ENCODE results near the gene MICAL3.
"Not testable (repeated sequence)": the region's sequence is repeated elsewhere in the genome, so short reads cannot be mapped to it uniquely, and the experiment has no call there.

The MICAL3 gene

GRCh38 chr22:17774206-17774925, 250.0 kb downstream of the MICAL3 start, which contains the start of gene BID:
Gene BID, minus strand, starts transcription at chr22:17774469. Its CDS starts 24,353 bp downstream, at chr22:17750116.
- peak within 1 kb of the TSS; percentile 82 for H3K4me3 Mint-ChIP-seq
- peaks cover 81% of the 10 kb centered on the region for H3K4me1 Mint-ChIP-seq (ENCODE audit: low read depth)
- H3K27ac Mint-ChIP-seq, result peak within 1 kb of the TSS; percentile 66
- no peaks in the 10 kb centered on the region for H3K9me3 Mint-ChIP-seq
- DNase-seq, result peak; percentile 62
- peaks cover 2% of the 10 kb centered on the region for H3K27me3 Mint-ChIP-seq
- H3K36me3 Mint-ChIP-seq (ENCODE audit: low read depth), result peaks cover 11% of the 10 kb centered on the region

GRCh38 chr22:17773606-17774205, 250.7 kb downstream of the MICAL3 start:
- Mint-ChIP-seq H3K27ac (peak overlapping the region; percentile 66), H3K4me3 (peak overlapping the region; percentile 82), H3K36me3 (ENCODE audit: low read depth) (peaks cover 11% of the 10 kb centered on the region), H3K9me3 (no peaks in the 10 kb centered on the region), H3K4me1 (ENCODE audit: low read depth) (peaks cover 77% of the 10 kb centered on the region), H3K27me3 (peaks cover 2% of the 10 kb centered on the region)
- peak; percentile 76 for DNase-seq

- DNase-seq, result no peak
- H3K36me3 Mint-ChIP-seq (ENCODE audit: low read depth), result peaks cover 11% of the 10 kb centered on the region
- H3K27me3 Mint-ChIP-seq, result peaks cover 2% of the 10 kb centered on the region
- H3K4me1 Mint-ChIP-seq (ENCODE audit: low read depth), result peaks cover 77% of the 10 kb centered on the region
- H3K9me3 Mint-ChIP-seq, result no peaks in the 10 kb centered on the region
- peak overlapping the region; percentile 82 for H3K4me3 Mint-ChIP-seq
- H3K27ac Mint-ChIP-seq, result peak overlapping the region; percentile 66
These were observed 251.3 kb downstream of the MICAL3 start for GRCh38 chr22:17772958-17773605.

- H3K27ac Mint-ChIP-seq, result no peak overlapping the region
- no peak for DNase-seq
- H3K9me3 Mint-ChIP-seq, result no peaks in the 10 kb centered on the region
- H3K36me3 Mint-ChIP-seq (ENCODE audit: low read depth), result peaks cover 11% of the 10 kb centered on the region
- peak overlapping the region; percentile 82 for H3K4me3 Mint-ChIP-seq
- H3K4me1 Mint-ChIP-seq (ENCODE audit: low read depth), result peaks cover 77% of the 10 kb centered on the region
- peaks cover 2% of the 10 kb centered on the region for H3K27me3 Mint-ChIP-seq
These were observed 252.0 kb downstream of the MICAL3 start for GRCh38 chr22:17772249-17772957.

GRCh38 chr22:17770180-17771077, 253.9 kb downstream of the MICAL3 start:
- peaks cover 2% of the 10 kb centered on the region for H3K27me3 Mint-ChIP-seq
- no peaks in the 10 kb centered on the region for H3K9me3 Mint-ChIP-seq
- H3K36me3 Mint-ChIP-seq (ENCODE audit: low read depth), result peaks cover 11% of the 10 kb centered on the region
- H3K27ac Mint-ChIP-seq, result no peak overlapping the region
- no peak overlapping the region for H3K4me3 Mint-ChIP-seq
- H3K4me1 Mint-ChIP-seq (ENCODE audit: low read depth), result peaks cover 64% of the 10 kb centered on the region
- no peak for DNase-seq

- Mint-ChIP-seq H3K4me1 (ENCODE audit: low read depth) (peaks cover 61% of the 10 kb centered on the region), H3K27me3 (peaks cover 7% of the 10 kb centered on the region), H3K4me3 (no peak overlapping the region), H3K9me3 (no peaks in the 10 kb centered on the region), H3K36me3 (ENCODE audit: low read depth) (peaks cover 11% of the 10 kb centered on the region), H3K27ac (no peak overlapping the region)
- DNase-seq, result no peak
These were observed 254.7 kb downstream of the MICAL3 start for GRCh38 chr22:17769716-17770082.

- H3K4me1 Mint-ChIP-seq (ENCODE audit: low read depth), result peaks cover 65% of the 10 kb centered on the region
- no peak overlapping the region for H3K27ac Mint-ChIP-seq
- DNase-seq, result no peak
These were observed 255.2 kb downstream of the MICAL3 start for GRCh38 chr22:17769013-17769715.

GRCh38 chr22:17767233-17768065, 256.9 kb downstream of the MICAL3 start:
- Mint-ChIP-seq H3K4me1 (ENCODE audit: low read depth) (peaks cover 58% of the 10 kb centered on the region), H3K9me3 (no peaks in the 10 kb centered on the region), H3K4me3 (peak overlapping the region; percentile 39), H3K36me3 (ENCODE audit: low read depth) (peaks cover 7% of the 10 kb centered on the region), H3K27me3 (peaks cover 15% of the 10 kb centered on the region), H3K27ac (peak overlapping the region; percentile 90)
- peak; percentile 62 for DNase-seq

More at GRCh38 chr22:17769013-17769715, 255.2 kb downstream of the MICAL3 start:
- Mint-ChIP-seq H3K36me3 (ENCODE audit: low read depth) (peaks cover 11% of the 10 kb centered on the region), H3K27me3 (peaks cover 12% of the 10 kb centered on the region), H3K9me3 (no peaks in the 10 kb centered on the region), H3K4me3 (no peak overlapping the region)

GRCh38 chr22:17764852-17765251, 259.5 kb downstream of the MICAL3 start:
- not testable (repeated sequence) for H3K27ac Mint-ChIP-seq; H3K4me3 Mint-ChIP-seq; DNase-seq; H3K36me3 Mint-ChIP-seq (ENCODE audit: low read depth); H3K9me3 Mint-ChIP-seq
- Mint-ChIP-seq H3K27me3 (peaks cover 13% of the 10 kb centered on the region), H3K4me1 (ENCODE audit: low read depth) (peaks cover 54% of the 10 kb centered on the region)

GRCh38 chr22:17764036-17764435, 260.3 kb downstream of the MICAL3 start:
- Mint-ChIP-seq H3K27me3 (peaks cover 13% of the 10 kb centered on the region), H3K4me1 (ENCODE audit: low read depth) (peaks cover 48% of the 10 kb centered on the region), H3K4me3 (no peak overlapping the region), H3K36me3 (ENCODE audit: low read depth) (no peaks in the 10 kb centered on the region), H3K27ac (no peak overlapping the region), H3K9me3 (no peaks in the 10 kb centered on the region)
- no peak for DNase-seq

GRCh38 chr22:17763442-17763841, 260.9 kb downstream of the MICAL3 start:
- Mint-ChIP-seq H3K27me3 (peaks cover 13% of the 10 kb centered on the region), H3K4me1 (ENCODE audit: low read depth) (peaks cover 46% of the 10 kb centered on the region)
- not testable (repeated sequence) for H3K9me3 Mint-ChIP-seq; H3K4me3 Mint-ChIP-seq; H3K27ac Mint-ChIP-seq; H3K36me3 Mint-ChIP-seq (ENCODE audit: low read depth); DNase-seq

- no peak overlapping the region for H3K27ac Mint-ChIP-seq
- peaks cover 13% of the 10 kb centered on the region for H3K27me3 Mint-ChIP-seq
- no peak overlapping the region for H3K4me3 Mint-ChIP-seq
- peaks cover 32% of the 10 kb centered on the region for H3K4me1 Mint-ChIP-seq (ENCODE audit: low read depth)
- no peaks in the 10 kb centered on the region for H3K36me3 Mint-ChIP-seq (ENCODE audit: low read depth)
- no peaks in the 10 kb centered on the region for H3K9me3 Mint-ChIP-seq
- no peak for DNase-seq
These were observed 263.2 kb downstream of the MICAL3 start for GRCh38 chr22:17761138-17761488.
